ENCODE measurements around the gene PRDM2.
"Not testable (repeated sequence)": the region's sequence is repeated elsewhere in the genome, so short reads cannot be mapped to it uniquely, and the experiment has no call there.

Gene PRDM2

GRCh38 chr1:13682444-13682843, 17.5 kb upstream of the PRDM2 start:
- DNase-seq (ENCODE audit: low spot score) = no peak
- no peak for TF ChIP-seq CTCF (IDR thresholded peaks at IDR 0.05; ENCODE audit: extremely low read depth, missing control alignments)

GRCh38 chr1:13683206-13683605, 16.8 kb upstream of the PRDM2 start:
- no peak for DNase-seq (ENCODE audit: low spot score)
- TF ChIP-seq CTCF (IDR thresholded peaks at IDR 0.05; ENCODE audit: extremely low read depth, missing control alignments) = no peak

GRCh38 chr1:13687151-13687715, 12.8 kb upstream of the PRDM2 start:
- no peak for DNase-seq (ENCODE audit: low spot score)

GRCh38 chr1:13693094-13693493, 6.9 kb upstream of the PRDM2 start:
- DNase-seq (ENCODE audit: low spot score) = not testable (repeated sequence)

More at GRCh38 chr1:13687151-13687715, 12.8 kb upstream of the PRDM2 start:
- TF ChIP-seq CTCF (IDR thresholded peaks at IDR 0.05; ENCODE audit: extremely low read depth, missing control alignments) = no peak

GRCh38 chr1:13694886-13695684, 4.9 kb upstream of the PRDM2 start:
- DNase-seq (ENCODE audit: low spot score) = no peak
- no peak for TF ChIP-seq CTCF (IDR thresholded peaks at IDR 0.05; ENCODE audit: extremely low read depth, missing control alignments)

- DNase-seq (ENCODE audit: low spot score) = no peak
- no peak for TF ChIP-seq CTCF (IDR thresholded peaks at IDR 0.05; ENCODE audit: extremely low read depth, missing control alignments)
Observed at GRCh38 chr1:13697738-13698137, 2.2 kb upstream of the PRDM2 start.

GRCh38 chr1:13699510-13699909, 478 bp upstream of the PRDM2 start:
- no peak for TF ChIP-seq CTCF (IDR thresholded peaks at IDR 0.05; ENCODE audit: extremely low read depth, missing control alignments)
- peak; percentile 11 for DNase-seq (ENCODE audit: low spot score)
